Activated B cell treated with CpG ODN at 0.5 μM for 24 hours (primary cell): Measurements from ENCODE around the gene ARAF. TPM values are rescaled to one million over a fixed set of nuclear protein-coding genes. Genes with fewer than 3 reads are reported as not detected.

Source experiments
- ATAC-seq: fragments of 200-7000 bp; cut with Tn5 transposase; one replicate; pipeline ENCODE4 v1.10.0; 2021; ENCODE audit warnings: low read depth, mild to moderate bottlenecking, moderate library complexity
- CTCF ChIA-PET: fragments of 350-600 bp; sonication (Branson Sonifier 250); formaldehyde crosslinking; loops from one replicate; lab custom pipeline; 2021; ENCODE audit warnings: antibody characterized with exemption; lab: Charles Lee
- POLR2A ChIA-PET: fragments of 350-600 bp; sonication (Branson Sonifier 250); formaldehyde crosslinking; loops from one replicate; lab custom pipeline; 2021; ENCODE audit warnings: antibody characterized with exemption; lab: Charles Lee
- DNase-seq: peaks from one replicate; pipeline ENCODE4 v3.0.0; 2022
- H3K27ac Mint-ChIP-seq: one replicate; pipeline ENCODE4 v1.8.0; 2020; ENCODE audit warnings: mixed read lengths
- H3K27me3 Mint-ChIP-seq: one replicate; pipeline ENCODE4 v1.8.0; 2021; ENCODE audit warnings: mixed read lengths
- H3K36me3 Mint-ChIP-seq: one replicate; pipeline ENCODE4 v1.8.0; 2021; ENCODE audit warnings: low read depth, mixed read lengths
- H3K4me1 Mint-ChIP-seq: one replicate; pipeline ENCODE4 v1.8.0; 2021; ENCODE audit warnings: mixed read lengths
- H3K4me3 Mint-ChIP-seq: one replicate; pipeline ENCODE4 v1.8.0; 2020; ENCODE audit warnings: mild to moderate bottlenecking, mixed read lengths
- H3K9me3 Mint-ChIP-seq: one replicate; pipeline ENCODE4 v1.8.0; 2020; ENCODE audit warnings: mixed read lengths
- intact Hi-C: fragments of 100-400 bp; cut with micrococcal nuclease; formaldehyde crosslinking; loops from one replicate; pipeline ENCODE4 v1.15.1; 2024
- total RNA-seq: library from RNA; stranded (reverse); gene quantifications from 2 replicates; pipeline ENCODE4 v1.2.3, GENCODE V29; 2022
- TF ChIP-seq, protein P1 (sequence below): fragments of 200-600 bp; IDR thresholded peaks from one replicate; pipeline ENCODE4 v1.8.0; 2022; ENCODE audit warnings: antibody characterized with exemption, mild to moderate bottlenecking

The ARAF gene
- total RNA-seq, 1 donor from 2014 or later: 108 TPM

DNA sequence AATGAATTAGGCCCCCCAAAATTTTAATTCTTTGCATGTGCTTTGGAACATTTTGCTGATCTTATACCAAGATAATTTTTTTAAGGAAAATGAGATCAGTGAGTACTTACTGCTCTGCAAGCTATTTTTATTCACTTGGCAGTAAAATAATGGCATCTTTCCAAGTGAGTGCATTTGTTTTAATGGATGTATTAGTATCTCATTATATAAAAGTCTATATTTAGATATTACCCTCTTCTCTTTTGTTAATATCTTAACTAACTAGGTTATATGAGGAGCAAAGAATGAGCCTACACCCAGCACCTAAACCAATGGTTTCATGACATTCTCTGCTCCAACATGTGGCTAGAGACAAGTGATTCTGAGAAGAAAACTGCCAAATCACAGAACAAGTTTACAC lies 21.1 kb upstream of the ARAF start:
- no peak overlapping the region for H3K4me3 Mint-ChIP-seq
- no peaks in the 10 kb centered on the region for H3K4me1 Mint-ChIP-seq
- no peak overlapping the region for H3K27ac Mint-ChIP-seq
- DNase-seq (no peak), ATAC-seq (no peak)
- ChIA-PET POLR2A (interaction anchor here (0.5 kb wide), 1 partner anchor 12 kb away, joined by 10 read pairs; no protein-coding TSS in a partner anchor), CTCF (interaction anchor here (1.5 kb wide), 1 partner anchor 16 kb away, joined by 3 read pairs; no protein-coding TSS in a partner anchor)
- H3K36me3 Mint-ChIP-seq: no peaks in the 10 kb centered on the region
- H3K27me3 Mint-ChIP-seq: peaks cover 2% of the 10 kb centered on the region
- intact Hi-C loops: loop anchor here (2.0 kb wide), 1 partner anchor 211 kb away; no protein-coding TSS in a partner anchor
- TF ChIP-seq, protein P1, sequence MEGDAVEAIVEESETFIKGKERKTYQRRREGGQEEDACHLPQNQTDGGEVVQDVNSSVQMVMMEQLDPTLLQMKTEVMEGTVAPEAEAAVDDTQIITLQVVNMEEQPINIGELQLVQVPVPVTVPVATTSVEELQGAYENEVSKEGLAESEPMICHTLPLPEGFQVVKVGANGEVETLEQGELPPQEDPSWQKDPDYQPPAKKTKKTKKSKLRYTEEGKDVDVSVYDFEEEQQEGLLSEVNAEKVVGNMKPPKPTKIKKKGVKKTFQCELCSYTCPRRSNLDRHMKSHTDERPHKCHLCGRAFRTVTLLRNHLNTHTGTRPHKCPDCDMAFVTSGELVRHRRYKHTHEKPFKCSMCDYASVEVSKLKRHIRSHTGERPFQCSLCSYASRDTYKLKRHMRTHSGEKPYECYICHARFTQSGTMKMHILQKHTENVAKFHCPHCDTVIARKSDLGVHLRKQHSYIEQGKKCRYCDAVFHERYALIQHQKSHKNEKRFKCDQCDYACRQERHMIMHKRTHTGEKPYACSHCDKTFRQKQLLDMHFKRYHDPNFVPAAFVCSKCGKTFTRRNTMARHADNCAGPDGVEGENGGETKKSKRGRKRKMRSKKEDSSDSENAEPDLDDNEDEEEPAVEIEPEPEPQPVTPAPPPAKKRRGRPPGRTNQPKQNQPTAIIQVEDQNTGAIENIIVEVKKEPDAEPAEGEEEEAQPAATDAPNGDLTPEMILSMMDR: no peak
- H3K9me3 Mint-ChIP-seq: no peaks in the 10 kb centered on the region

DNA sequence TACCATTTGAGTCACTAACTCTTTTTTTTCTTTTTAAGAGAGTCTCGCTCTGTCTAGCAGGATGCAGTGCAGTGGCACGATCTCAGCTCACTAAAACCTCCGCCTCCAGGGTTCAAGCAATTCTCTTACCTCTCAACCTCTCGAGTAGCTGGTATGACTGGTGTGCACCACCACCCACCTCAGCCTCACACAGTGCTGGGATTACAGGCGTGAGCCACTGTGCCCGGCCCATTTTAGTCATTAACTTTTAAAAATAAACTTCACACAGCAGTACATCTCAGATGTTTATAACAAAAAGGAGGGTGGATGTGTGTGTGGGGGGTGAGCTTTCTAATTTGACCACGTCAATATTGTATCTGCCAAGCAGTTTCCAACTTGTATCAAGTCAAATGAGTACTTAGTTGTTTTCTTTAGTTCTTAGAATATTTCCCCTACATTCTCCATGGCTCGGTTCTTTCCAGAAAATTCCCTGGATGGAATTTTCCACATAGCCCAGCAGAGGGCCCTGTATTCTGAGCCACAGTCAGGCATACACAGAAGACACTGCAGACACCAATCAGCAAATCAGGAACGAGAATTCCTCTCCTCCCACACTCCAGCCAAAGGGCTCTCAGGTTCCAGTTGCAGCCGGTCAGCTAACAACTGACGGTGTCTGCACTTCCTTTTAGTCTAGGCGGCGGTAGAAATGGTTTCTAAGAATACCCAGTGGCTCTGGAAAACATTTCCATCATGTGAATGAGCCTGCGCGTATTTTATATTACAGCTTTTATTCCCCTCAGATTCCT lies 20.1 kb upstream of the ARAF start:
- DNase-seq: no peak
- no peak for ATAC-seq
- Mint-ChIP-seq H3K4me1 (no peaks in the 10 kb centered on the region), H3K27me3 (peaks cover 2% of the 10 kb centered on the region), H3K9me3 (no peaks in the 10 kb centered on the region), H3K4me3 (no peak overlapping the region), H3K27ac (no peak overlapping the region), H3K36me3 (no peaks in the 10 kb centered on the region)
- ChIA-PET POLR2A (no interaction called here), CTCF (interaction anchor here (1.5 kb wide), 1 partner anchor 15 kb away, joined by 3 read pairs; no protein-coding TSS in a partner anchor)
- TF ChIP-seq, protein P1: no peak
- intact Hi-C loops: loop anchor here (2.0 kb wide), 1 partner anchor 210 kb away; no protein-coding TSS in a partner anchor

DNA sequence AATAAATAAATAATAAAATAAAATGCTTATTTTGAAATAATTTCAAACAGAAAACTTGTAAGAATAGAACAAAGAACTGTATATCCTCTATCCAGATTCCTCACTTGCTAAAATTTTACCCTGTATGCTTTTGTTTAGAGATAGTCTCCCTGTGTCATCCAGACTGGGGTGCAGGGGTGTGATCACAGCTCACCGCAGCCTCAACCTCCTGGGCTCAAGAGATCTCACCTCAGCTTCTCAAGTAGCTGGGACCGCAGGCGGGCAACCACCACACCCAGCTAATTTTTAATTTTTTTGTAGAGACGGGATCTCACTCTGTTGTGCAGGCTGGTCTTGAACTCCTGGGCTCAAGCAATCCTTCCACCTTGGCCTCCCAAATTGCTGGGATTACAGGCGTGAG lies 17.5 kb upstream of the ARAF start:
- Mint-ChIP-seq H3K4me1 (no peaks in the 10 kb centered on the region), H3K9me3 (no peaks in the 10 kb centered on the region), H3K36me3 (no peaks in the 10 kb centered on the region), H3K27me3 (peaks cover 2% of the 10 kb centered on the region), H3K4me3 (no peak overlapping the region), H3K27ac (no peak overlapping the region)
- TF ChIP-seq, protein P1: no peak
- ChIA-PET POLR2A (no interaction called here), CTCF (no interaction called here)
- DNase-seq: no peak
- no peak for ATAC-seq
- intact Hi-C loops: no loop called here

DNA sequence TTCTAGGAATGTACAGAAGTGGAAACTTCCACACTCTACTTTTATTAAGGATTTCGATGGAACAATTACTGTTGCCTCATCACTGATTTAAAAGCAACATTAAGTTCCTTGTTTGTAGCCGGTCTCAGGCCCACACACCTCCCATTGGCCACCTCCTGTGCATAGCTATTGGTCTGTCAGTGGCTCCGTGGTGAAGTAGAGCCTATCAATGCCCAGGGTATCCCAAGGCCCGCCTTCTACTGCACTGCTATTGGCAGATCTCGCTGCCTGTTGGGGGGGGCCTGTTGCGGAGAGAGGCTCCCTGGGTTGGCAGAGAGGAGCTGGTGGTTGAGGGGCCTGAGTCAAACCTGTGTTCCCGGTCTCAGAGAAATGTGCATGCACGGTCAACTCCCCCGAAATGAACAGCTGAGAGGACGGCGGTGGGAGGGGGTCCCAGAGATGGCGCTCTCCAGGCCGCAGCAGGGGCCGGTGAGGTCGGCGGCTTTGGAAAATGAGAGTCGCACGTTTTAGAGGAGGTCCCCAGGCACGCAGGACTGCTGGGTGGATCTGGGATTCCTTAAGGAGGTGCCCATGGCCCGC lies 4.9 kb upstream of the ARAF start:
- Mint-ChIP-seq H3K4me1 (peaks cover 21% of the 10 kb centered on the region), H3K4me3 (peak overlapping the region; percentile 93), H3K36me3 (peaks cover 4% of the 10 kb centered on the region), H3K27me3 (no peaks in the 10 kb centered on the region), H3K9me3 (no peaks in the 10 kb centered on the region), H3K27ac (peak overlapping the region; percentile 96)
- CTCF ChIA-PET: interaction anchor here (1.1 kb wide), 1 partner anchor 16 kb away, joined by 3 read pairs; no protein-coding TSS in a partner anchor
- TF ChIP-seq, protein P1: no peak
- POLR2A ChIA-PET: interaction anchor here (0.6 to 1.5 kb wide), 14 partner anchors 11 to 1487 kb away, joined by 3 to 10 read pairs (median 4); partner anchors contain the start of genes ELK1, NDUFB11, RBM10 and TFE3
- intact Hi-C loops: no loop called here
- peak; percentile 84 for ATAC-seq
- DNase-seq: peak; percentile 60

DNA sequence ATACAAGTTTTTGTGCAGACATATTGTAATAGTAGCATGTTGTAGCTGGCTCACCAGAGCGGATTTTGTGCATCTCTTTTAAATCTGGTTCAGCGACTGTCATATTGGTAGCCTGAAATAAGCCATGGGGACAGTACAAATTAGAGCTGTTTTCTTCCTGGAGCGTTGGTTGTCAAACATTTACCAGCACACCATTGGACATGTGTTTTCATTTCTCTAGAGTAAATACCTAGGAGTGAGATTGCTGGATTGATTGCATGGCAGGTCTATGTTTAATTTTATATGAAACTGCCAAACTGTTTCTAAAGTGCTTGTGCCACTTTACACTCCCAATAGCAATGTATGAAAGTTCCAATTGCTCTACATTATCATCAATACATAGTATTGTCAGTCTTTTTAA lies 2.6 kb upstream of the ARAF start:
- CTCF ChIA-PET: no interaction called here
- H3K27me3 Mint-ChIP-seq: no peaks in the 10 kb centered on the region
- H3K27ac Mint-ChIP-seq: no peak overlapping the region
- POLR2A ChIA-PET: no interaction called here
- ATAC-seq (no peak), DNase-seq (no peak)
- H3K4me1 Mint-ChIP-seq: peaks cover 38% of the 10 kb centered on the region
- intact Hi-C loops: no loop called here
- no peaks in the 10 kb centered on the region for H3K9me3 Mint-ChIP-seq
- H3K4me3 Mint-ChIP-seq: no peak overlapping the region
- peaks cover 10% of the 10 kb centered on the region for H3K36me3 Mint-ChIP-seq
- TF ChIP-seq, protein P1: no peak
